GM12892 (cell line): ENCODE measurements around the gene LYRM7.

Source experiments
- DNase-seq: peaks from one replicate; pipeline ENCODE4 v3.0.0; 2011; ENCODE audit not compliant: insufficient read length
- FAIRE-seq: peaks from 2 replicates; lab custom pipeline; 2011; peaks lifted over from hg19 to GRCh38; lab: Jason Lieb, UNC
- POLR2A ChIP-seq: IDR thresholded peaks from 2 replicates; pipeline ENCODE4 v1.6.1; 2011; ENCODE audit warnings: low read depth, low read length, control low read depth
- POLR2AphosphoS5 ChIP-seq: IDR thresholded peaks from 2 replicates; pipeline ENCODE4 v1.6.1; 2011; ENCODE audit warnings: low read depth, low read length, control low read depth
- TAF1 ChIP-seq: IDR thresholded peaks from 2 replicates; pipeline ENCODE4 v1.6.1; 2011; ENCODE audit warnings: low read depth, mild to moderate bottlenecking, control low read depth, low read length, borderline replicate concordance

The LYRM7 gene

GRCh38 chr5:131224387-131225201 is 53.9 kb downstream of the LYRM7 start:
- FAIRE-seq: peak; percentile 89

GRCh38 chr5:131225282-131225974 is 54.7 kb downstream of the LYRM7 start:
- DNase-seq: no peak
- no peak for TF ChIP-seq POLR2A
- no peak for TF ChIP-seq TAF1
- no peak for TF ChIP-seq POLR2AphosphoS5
- FAIRE-seq: no peak

More at GRCh38 chr5:131224387-131225201, 53.9 kb downstream of the LYRM7 start:
- TF ChIP-seq TAF1 (no peak), POLR2AphosphoS5 (peak; percentile 37; the same call in 1 of the 2 replicates), POLR2A (peak; percentile 58)
- no peak for DNase-seq

DNA sequence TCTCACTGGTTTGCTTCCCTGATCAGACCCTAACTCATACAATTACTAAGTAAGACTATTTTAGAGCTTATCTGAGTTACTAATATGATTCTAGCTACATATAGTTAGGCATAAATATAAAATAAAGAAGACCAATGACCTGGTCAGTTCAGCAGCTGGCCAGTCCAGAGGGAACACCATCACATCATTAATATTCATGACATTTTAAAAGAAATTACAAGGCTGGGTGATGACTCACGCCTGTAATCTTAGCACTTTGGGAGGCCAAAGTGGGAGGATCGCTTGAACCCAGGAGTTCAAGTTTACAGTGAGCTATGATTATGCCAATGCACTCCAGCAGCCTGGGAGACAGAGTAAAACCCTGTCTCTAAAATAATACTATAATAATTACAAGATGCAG is 56.2 kb downstream of the LYRM7 start:
- TF ChIP-seq POLR2A: no peak
- no peak for TF ChIP-seq POLR2AphosphoS5
- no peak for TF ChIP-seq TAF1
- DNase-seq: no peak
- no peak for FAIRE-seq

DNA sequence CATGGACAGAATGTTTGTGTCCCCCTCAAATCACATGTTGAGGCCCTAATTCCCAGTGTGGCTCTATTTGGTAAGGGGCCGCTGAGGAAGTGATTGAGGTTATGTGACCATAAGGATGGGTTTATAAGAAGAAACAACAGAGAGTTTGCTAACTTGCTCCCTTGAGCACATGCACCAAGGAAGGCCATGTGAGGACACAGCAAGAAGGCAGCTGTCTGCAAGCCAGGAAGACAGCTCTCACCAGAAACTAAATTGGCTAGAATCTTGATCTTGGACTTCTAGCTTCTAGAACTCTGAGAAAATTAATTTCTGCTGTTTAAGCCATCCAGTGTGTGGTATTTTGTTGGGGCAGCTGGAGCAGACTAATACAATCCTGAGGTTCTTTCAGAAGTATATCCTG is 57.9 kb downstream of the LYRM7 start:
- FAIRE-seq: no peak
- TF ChIP-seq POLR2A (no peak), POLR2AphosphoS5 (no peak), TAF1 (no peak)
- DNase-seq: no peak

DNA sequence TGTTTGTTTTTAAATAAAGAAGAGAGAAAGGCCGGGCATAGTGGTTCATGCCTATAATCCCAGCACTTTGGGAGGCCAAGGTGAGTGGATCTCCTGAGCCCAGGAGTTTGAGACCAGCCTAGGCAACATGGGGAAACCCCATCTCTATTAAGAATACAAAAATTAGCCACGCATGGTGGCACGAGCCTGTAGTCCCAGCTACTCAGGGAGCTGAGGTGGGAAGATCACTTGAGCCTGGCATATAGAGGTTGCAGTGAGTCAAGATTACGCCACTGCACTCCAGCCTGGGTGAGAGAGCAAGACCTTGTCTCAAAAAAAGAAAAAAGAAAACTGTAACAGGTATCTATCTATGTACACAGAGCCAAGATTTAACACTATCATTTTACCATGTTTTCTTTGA is 58.9 kb downstream of the LYRM7 start:
- TF ChIP-seq POLR2AphosphoS5 (no peak), POLR2A (no peak), TAF1 (no peak)
- DNase-seq (no peak), FAIRE-seq (peak; percentile 21)

DNA sequence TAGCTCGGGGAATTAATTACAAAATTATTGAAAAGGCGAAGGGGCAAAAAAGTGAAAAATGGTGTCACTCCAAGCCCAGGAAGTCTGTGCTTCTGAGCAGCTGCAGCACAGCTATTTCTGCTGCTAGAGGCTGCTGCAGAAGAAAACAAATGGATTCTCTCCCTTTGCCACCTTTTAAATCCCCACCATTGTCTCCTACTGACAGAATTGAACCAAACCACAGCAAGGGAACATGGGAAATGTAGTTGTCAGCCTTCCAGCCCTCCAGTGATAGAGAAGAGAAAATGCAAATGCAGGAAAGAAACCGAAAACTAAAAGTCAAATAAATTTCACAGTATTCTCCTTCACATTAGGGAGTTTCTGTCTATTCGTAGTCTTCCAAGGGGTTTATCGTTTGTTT is 59.7 kb downstream of the LYRM7 start:
- DNase-seq: no peak
- TF ChIP-seq TAF1: no peak
- FAIRE-seq: peak; percentile 92

DNA sequence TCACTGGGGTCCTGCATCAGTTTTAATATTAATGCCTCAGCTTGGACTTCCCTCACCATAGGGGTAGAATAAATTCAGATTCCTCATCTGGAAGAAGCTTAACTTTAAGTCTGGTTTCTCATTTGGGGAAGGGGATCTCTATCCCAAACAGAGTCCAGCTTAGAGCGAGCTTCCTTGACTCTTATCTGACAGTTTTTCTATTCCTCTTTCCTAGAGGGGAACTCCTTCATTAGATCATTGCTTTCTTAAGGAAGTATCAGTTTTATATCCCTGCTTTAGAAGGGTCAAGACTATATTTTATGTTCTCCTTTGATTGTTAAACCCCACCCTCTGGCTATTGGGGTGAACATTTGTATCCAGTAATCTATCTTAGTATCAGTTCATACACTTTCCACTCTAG is 68.9 kb downstream of the LYRM7 start:
- TF ChIP-seq POLR2AphosphoS5: no peak
- DNase-seq (no peak), FAIRE-seq (no peak)

DNA sequence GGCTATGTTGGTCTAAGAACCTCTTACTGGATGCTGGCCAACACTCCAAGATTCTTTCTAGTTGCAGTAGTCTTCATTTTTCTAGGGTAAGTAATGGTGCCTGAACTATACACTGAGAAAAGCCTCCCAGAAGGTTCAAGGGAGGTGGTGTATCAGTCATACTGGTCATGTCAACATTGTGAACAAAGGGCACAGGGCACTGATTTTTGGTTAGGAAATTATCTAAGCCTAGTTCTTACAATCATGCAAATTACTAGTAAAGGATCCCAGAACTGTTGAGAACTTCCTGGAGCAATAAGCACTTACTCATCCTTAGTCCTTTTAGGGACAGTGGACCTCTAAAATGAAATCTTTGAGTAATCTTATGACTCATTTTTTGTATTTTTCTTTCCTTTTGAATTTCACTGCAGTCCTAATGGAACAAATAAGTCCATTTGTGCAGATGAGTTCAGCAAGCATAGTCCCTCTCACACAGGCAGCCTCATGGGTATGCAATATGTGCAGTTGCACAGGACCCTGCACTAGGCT is 72.0 kb downstream of the LYRM7 start:
- DNase-seq (no peak), FAIRE-seq (peak; percentile 9)
- TF ChIP-seq TAF1: no peak
- TF ChIP-seq POLR2A: no peak
- no peak for TF ChIP-seq POLR2AphosphoS5

- FAIRE-seq (peak; percentile 67), DNase-seq (no peak)
- TF ChIP-seq POLR2AphosphoS5 (no peak), POLR2A (no peak)
Measured at GRCh38 chr5:131245312-131245711, 74.6 kb downstream of the LYRM7 start.

GRCh38 chr5:131245948-131246347 is 75.2 kb downstream of the LYRM7 start:
- FAIRE-seq (no peak), DNase-seq (no peak)
- no peak for TF ChIP-seq POLR2AphosphoS5
- no peak for TF ChIP-seq TAF1
- TF ChIP-seq POLR2A: no peak

DNA sequence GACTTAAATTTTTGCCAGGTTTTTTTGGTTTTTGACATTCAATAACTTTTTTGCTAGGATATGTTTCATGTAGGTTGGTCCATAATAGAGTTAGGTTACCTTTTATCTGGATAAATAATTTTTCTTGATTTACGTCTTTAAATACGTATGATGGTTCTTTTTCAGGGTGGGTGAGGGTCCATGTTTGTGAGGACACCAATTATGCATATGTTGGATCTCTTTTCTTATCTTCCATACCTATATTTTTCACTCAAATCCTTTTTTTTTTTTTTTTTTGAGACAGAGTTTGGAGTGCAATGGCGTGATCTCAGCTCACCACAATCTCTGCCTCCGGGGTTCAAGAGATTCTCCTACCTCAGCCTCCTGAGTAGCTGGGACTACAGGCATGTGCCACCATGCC is 75.8 kb downstream of the LYRM7 start:
- no peak for TF ChIP-seq POLR2A
- no peak for TF ChIP-seq POLR2AphosphoS5
- no peak for TF ChIP-seq TAF1
- no peak for FAIRE-seq
- no peak for DNase-seq
